CD4-positive, alpha-beta memory T cell (primary cell): ENCODE measurements around the gene SEMA6A. TPM values are rescaled to one million over a fixed set of nuclear protein-coding genes. Genes with fewer than 3 reads are reported as not detected.

Experiments
- CTCF ChIA-PET: fragments of 350-600 bp; sonication (Branson Sonifier 250); formaldehyde crosslinking; loops from one replicate; lab custom pipeline; 2021; ENCODE audit warnings: inconsistent platforms; ENCODE audit not compliant: partially characterized antibody; lab: Charles Lee
- POLR2A ChIA-PET: fragments of 350-600 bp; sonication (Branson Sonifier 250); formaldehyde crosslinking; loops from one replicate; lab custom pipeline; 2021; ENCODE audit not compliant: partially characterized antibody; lab: Charles Lee
- DNase-seq, 5 donors: peaks; one replicate each; pipeline versions ENCODE4 v3.0.0 to v3.0.0-alpha.2; 2020 to 2022; ENCODE audit warnings: mixed read lengths in 1 of 5
- H3K27ac ChIP-seq: one replicate; pipeline ENCODE4 v1.7.0; 2013; ENCODE audit warnings: low read depth, low read length
- H3K27me3 ChIP-seq: 2 replicates; pipeline ENCODE4 v1.7.0; 2013; ENCODE audit warnings: mild to moderate bottlenecking, low read length, moderate library complexity; ENCODE audit not compliant: insufficient read depth
- H3K36me3 ChIP-seq: 2 replicates; pipeline ENCODE4 v1.7.0; 2013; ENCODE audit warnings: mild to moderate bottlenecking, low read length, moderate library complexity; ENCODE audit not compliant: insufficient read depth
- H3K4me1 ChIP-seq: 2 replicates; pipeline ENCODE4 v1.7.0; 2013; ENCODE audit warnings: mild to moderate bottlenecking, low read length, moderate library complexity; ENCODE audit not compliant: insufficient read depth
- H3K4me3 ChIP-seq, 2 donors: one replicate each; pipeline ENCODE4 v1.7.0; 2013; ENCODE audit warnings: low read length in 2 of 2, mild to moderate bottlenecking in 1 of 2
- H3K9me3 ChIP-seq, 2 donors: one replicate each; pipeline ENCODE4 v1.7.0; 2013; ENCODE audit warnings: low read length in 2 of 2, control low read depth in 1 of 2; ENCODE audit not compliant: control insufficient read depth in 1 of 2
- H3K27ac Mint-ChIP-seq, 7 donors: one replicate each; pipeline ENCODE4 v1.8.0; 2020 to 2021; ENCODE audit warnings: mixed read lengths in 7 of 7, mild to moderate bottlenecking in 6 of 7, inconsistent platforms in 3 of 7, moderate library complexity in 3 of 7
- H3K27me3 Mint-ChIP-seq, 2 donors: one replicate each; pipeline ENCODE4 v1.8.0; 2020 to 2021; ENCODE audit warnings: mixed read lengths in 2 of 2
- H3K36me3 Mint-ChIP-seq, 2 donors: one replicate each; pipeline ENCODE4 v1.8.0; 2020 to 2021; ENCODE audit warnings: mixed read lengths in 2 of 2, inconsistent platforms in 1 of 2, mild to moderate bottlenecking in 1 of 2
- H3K4me1 Mint-ChIP-seq, 4 donors: one replicate each; pipeline ENCODE4 v1.8.0; 2020 to 2021; ENCODE audit warnings: mixed read lengths in 4 of 4, mild to moderate bottlenecking in 1 of 4
- H3K4me3 Mint-ChIP-seq, 8 donors: one replicate each; pipeline ENCODE4 v1.8.0; 2020 to 2021; ENCODE audit warnings: mixed read lengths in 8 of 8, mild to moderate bottlenecking in 7 of 8, moderate library complexity in 6 of 8, inconsistent platforms in 3 of 8
- H3K9me3 Mint-ChIP-seq, 8 donors: one replicate each; pipeline ENCODE4 v1.8.0; 2020 to 2021; ENCODE audit warnings: mixed read lengths in 8 of 8, mild to moderate bottlenecking in 5 of 8, inconsistent platforms in 3 of 8, moderate library complexity in 1 of 8
- intact Hi-C: fragments of 100-400 bp; cut with micrococcal nuclease; formaldehyde crosslinking; loops from one replicate; pipeline ENCODE4 v1.15.1; 2023
- polyA plus RNA-seq, 2 donors: library from polyadenylated mRNA; unstranded; fragments of 300-500 nt; fragmentation: Illumina TruSeq; gene quantifications; one replicate each; pipeline ENCODE4 v1.2.3, GENCODE V29; 2021
- total RNA-seq, 2 experiments: library from RNA; stranded (reverse); gene quantifications; one replicate each; pipeline ENCODE4 v1.2.3, GENCODE V29; 2021

The SEMA6A gene
- total and polyA plus RNA-seq, 4 experiments from 2014 or later = 0.20 to 1.2 TPM; not detected in 2

- H3K27ac ChIP-seq = no peak overlapping the region
- no peaks in the 10 kb centered on the region for H3K27me3 ChIP-seq
- Mint-ChIP-seq H3K27ac (no peak overlapping the region), H3K27me3 (no peaks in the 10 kb centered on the region), H3K36me3 (peaks cover 17 to 50% of the 10 kb centered on the region in 2 donors), H3K4me1 (no peaks in the 10 kb centered on the region), H3K9me3 (peaks cover 6 to 37% (median 21%) of the 10 kb centered on the region in 8 donors), H3K4me3 (no peak overlapping the region)
- DNase-seq = no peak
- H3K4me3 ChIP-seq = no peak overlapping the region
- ChIA-PET CTCF (no interaction called here), POLR2A (no interaction called here)
- intact Hi-C loops = no loop called here
- H3K9me3 ChIP-seq = peaks cover 0 to 9% of the 10 kb centered on the region in 2 donors
- no peaks in the 10 kb centered on the region for H3K4me1 ChIP-seq
- H3K36me3 ChIP-seq = no peaks in the 10 kb centered on the region
Observed at GRCh38 chr5:116478491-116478890, 96.1 kb downstream of the SEMA6A start.

DNA sequence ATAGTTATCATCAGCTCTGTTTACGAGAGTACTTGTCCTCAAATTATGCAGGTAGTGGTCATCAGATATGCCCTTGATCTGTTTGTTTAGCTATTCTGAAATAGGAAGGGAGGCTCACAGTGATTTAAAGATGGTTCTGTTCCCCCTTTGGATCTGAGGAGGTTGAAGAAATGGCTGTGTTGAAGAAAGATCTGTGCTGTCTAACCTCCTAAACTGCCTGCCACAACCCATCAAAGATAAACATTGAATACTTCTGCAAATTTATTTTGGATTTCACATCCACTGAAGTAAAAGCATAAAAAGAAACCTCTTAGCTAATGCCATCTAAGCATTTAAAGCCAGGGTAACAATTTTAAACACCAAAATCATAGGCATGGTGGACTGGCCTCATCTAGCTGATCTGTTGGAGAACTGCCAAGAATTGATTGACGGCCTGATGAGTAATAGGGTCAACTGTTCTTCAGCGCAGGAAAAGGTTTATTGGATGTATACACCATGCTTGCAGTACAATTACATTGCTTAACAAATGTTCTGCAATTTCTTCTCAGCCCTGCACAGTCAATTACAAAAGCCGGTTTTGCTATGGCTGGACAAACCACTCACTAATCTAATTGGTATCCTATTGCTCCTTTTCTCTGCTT, 97.6 kb downstream of the SEMA6A start:
- ChIA-PET CTCF (no interaction called here), POLR2A (no interaction called here)
- H3K9me3 ChIP-seq = peaks cover 0 to 9% of the 10 kb centered on the region in 2 donors
- H3K27me3 ChIP-seq = no peaks in the 10 kb centered on the region
- H3K4me3 ChIP-seq = no peak overlapping the region
- no peaks in the 10 kb centered on the region for H3K4me1 ChIP-seq
- H3K27ac ChIP-seq = no peak overlapping the region
- DNase-seq = no peak
- no peaks in the 10 kb centered on the region for H3K36me3 ChIP-seq
- Mint-ChIP-seq H3K27me3 (no peaks in the 10 kb centered on the region), H3K4me1 (no peaks in the 10 kb centered on the region), H3K36me3 (peaks cover 25 to 65% of the 10 kb centered on the region in 2 donors), H3K4me3 (no peak overlapping the region), H3K9me3 (peaks cover 6 to 37% (median 21%) of the 10 kb centered on the region in 8 donors), H3K27ac (no peak overlapping the region)
- intact Hi-C loops = no loop called here

DNA sequence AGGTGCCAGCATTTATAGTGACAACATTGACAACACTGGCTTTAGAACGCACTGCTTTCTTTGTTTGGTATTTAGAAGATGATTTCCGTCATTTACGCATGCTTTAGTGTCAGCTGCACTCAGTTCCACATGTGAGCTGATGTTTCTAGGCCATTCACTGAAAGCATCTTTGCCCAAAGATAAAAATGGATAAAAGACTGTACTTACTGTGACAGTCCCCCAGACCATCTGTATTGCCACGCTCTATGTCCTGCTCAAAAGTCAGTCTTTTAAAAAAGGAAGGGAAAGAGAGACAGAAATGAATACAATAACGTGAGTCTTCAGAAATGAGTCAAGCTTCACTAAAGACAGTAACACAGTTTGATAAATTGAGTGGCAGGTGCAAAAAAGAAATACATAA, 99.3 kb downstream of the SEMA6A start:
- peaks cover 6 to 41% (median 21%) of the 10 kb centered on the region in 8 donors for H3K9me3 Mint-ChIP-seq

DNA sequence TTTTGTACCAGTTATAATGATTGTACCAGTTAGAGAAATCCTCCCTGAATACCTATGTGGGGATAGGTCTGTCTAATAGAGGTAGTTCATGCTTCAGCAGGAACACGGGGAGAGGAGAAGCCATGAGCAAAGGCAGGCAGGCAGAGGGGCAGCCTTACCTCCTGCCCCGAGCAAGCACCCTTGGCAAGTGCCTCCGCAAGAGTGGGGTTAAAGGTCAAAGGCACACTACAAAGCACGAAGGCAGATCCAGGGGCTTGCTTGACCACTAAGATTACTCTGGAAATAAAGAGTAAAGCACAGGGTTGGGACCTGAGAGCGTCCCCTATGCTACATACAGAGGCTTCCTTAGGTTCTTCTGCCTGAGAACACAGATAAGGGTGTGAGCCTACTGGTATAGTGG, 100.9 kb downstream of the SEMA6A start:
- intact Hi-C loops = no loop called here
- no peaks in the 10 kb centered on the region for H3K27me3 Mint-ChIP-seq
- no peak overlapping the region for H3K27ac Mint-ChIP-seq
- peaks cover 6 to 44% (median 21%) of the 10 kb centered on the region in 8 donors for H3K9me3 Mint-ChIP-seq
- no peaks in the 10 kb centered on the region for H3K4me1 Mint-ChIP-seq
- no peak for DNase-seq
- Histone ChIP-seq H3K9me3 (peaks cover 0 to 9% of the 10 kb centered on the region in 2 donors), H3K27ac (no peak overlapping the region), H3K36me3 (no peaks in the 10 kb centered on the region), H3K4me3 (no peak overlapping the region), H3K27me3 (no peaks in the 10 kb centered on the region), H3K4me1 (no peaks in the 10 kb centered on the region)
- ChIA-PET POLR2A (no interaction called here), CTCF (no interaction called here)
- no peak overlapping the region for H3K4me3 Mint-ChIP-seq
- H3K36me3 Mint-ChIP-seq = peaks cover 25 to 69% of the 10 kb centered on the region in 2 donors

More for the DNA sequence above, 99.3 kb downstream of the SEMA6A start:
- Histone ChIP-seq H3K4me1 (no peaks in the 10 kb centered on the region), H3K4me3 (no peak overlapping the region), H3K27ac (no peak overlapping the region), H3K27me3 (no peaks in the 10 kb centered on the region), H3K36me3 (no peaks in the 10 kb centered on the region), H3K9me3 (peaks cover 0 to 9% of the 10 kb centered on the region in 2 donors)
- intact Hi-C loops = no loop called here
- no peak for DNase-seq
- H3K27me3 Mint-ChIP-seq = no peaks in the 10 kb centered on the region
- H3K27ac Mint-ChIP-seq = no peak overlapping the region
- ChIA-PET CTCF (no interaction called here), POLR2A (no interaction called here)
- peaks cover 25 to 75% of the 10 kb centered on the region in 2 donors for H3K36me3 Mint-ChIP-seq
- H3K4me1 Mint-ChIP-seq = no peaks in the 10 kb centered on the region
- no peak overlapping the region for H3K4me3 Mint-ChIP-seq

- H3K27ac ChIP-seq = no peak overlapping the region
- H3K4me3 ChIP-seq = no peak overlapping the region
- no peak overlapping the region for H3K4me3 Mint-ChIP-seq
- intact Hi-C loops = no loop called here
- H3K9me3 Mint-ChIP-seq = peaks cover 9 to 46% (median 22%) of the 10 kb centered on the region in 8 donors
- CTCF ChIA-PET = no interaction called here
- no peaks in the 10 kb centered on the region for H3K4me1 Mint-ChIP-seq
- H3K27ac Mint-ChIP-seq = no peak overlapping the region
- POLR2A ChIA-PET = no interaction called here
- DNase-seq = no peak
- no peaks in the 10 kb centered on the region for H3K27me3 ChIP-seq
- peaks cover 19 to 67% of the 10 kb centered on the region in 2 donors for H3K36me3 Mint-ChIP-seq
- H3K9me3 ChIP-seq = peaks cover 0 to 8% of the 10 kb centered on the region in 2 donors
- no peaks in the 10 kb centered on the region for H3K4me1 ChIP-seq
- no peaks in the 10 kb centered on the region for H3K27me3 Mint-ChIP-seq
- H3K36me3 ChIP-seq = no peaks in the 10 kb centered on the region
Observed at GRCh38 chr5:116472274-116472673, 102.3 kb downstream of the SEMA6A start.

DNA sequence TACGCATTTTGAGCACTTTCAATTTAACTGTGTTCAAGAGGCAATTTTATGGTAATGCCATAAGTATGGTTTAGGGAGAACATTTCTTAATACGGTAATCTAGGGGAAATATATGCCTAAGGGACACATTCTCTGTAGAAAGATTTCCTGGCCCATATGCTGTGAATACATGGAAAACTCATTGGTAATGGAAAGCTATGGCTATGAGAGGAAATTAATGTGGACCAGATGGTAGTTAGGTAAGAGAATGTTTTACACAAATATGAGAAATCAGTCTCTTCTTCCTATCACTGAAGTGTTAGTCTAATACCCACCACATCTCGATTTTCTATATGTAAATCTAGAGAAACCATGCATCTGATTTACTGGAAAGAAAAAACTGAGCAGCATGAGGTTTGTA, 105.0 kb downstream of the SEMA6A start:
- POLR2A ChIA-PET = no interaction called here

GRCh38 chr5:116468583-116468982, 106.0 kb downstream of the SEMA6A start:
- CTCF ChIA-PET = no interaction called here
- intact Hi-C loops = no loop called here
- Mint-ChIP-seq H3K9me3 (peaks cover 1 to 26% (median 6%) of the 10 kb centered on the region in 8 donors), H3K36me3 (peaks cover 22 to 66% of the 10 kb centered on the region in 2 donors), H3K27me3 (no peaks in the 10 kb centered on the region), H3K4me1 (no peaks in the 10 kb centered on the region), H3K4me3 (no peak overlapping the region), H3K27ac (no peak overlapping the region)
- Histone ChIP-seq H3K4me3 (no peak overlapping the region), H3K9me3 (no peaks in the 10 kb centered on the region), H3K27ac (no peak overlapping the region), H3K4me1 (no peaks in the 10 kb centered on the region), H3K36me3 (no peaks in the 10 kb centered on the region), H3K27me3 (no peaks in the 10 kb centered on the region)
- DNase-seq = no peak
- POLR2A ChIA-PET = no interaction called here

More for the DNA sequence above, 105.0 kb downstream of the SEMA6A start:
- no peak overlapping the region for H3K27ac Mint-ChIP-seq
- intact Hi-C loops = no loop called here
- no peaks in the 10 kb centered on the region for H3K27me3 Mint-ChIP-seq
- Histone ChIP-seq H3K27ac (no peak overlapping the region), H3K4me1 (no peaks in the 10 kb centered on the region), H3K27me3 (no peaks in the 10 kb centered on the region), H3K4me3 (no peak overlapping the region), H3K36me3 (no peaks in the 10 kb centered on the region), H3K9me3 (no peaks in the 10 kb centered on the region)
- peaks cover 21 to 65% of the 10 kb centered on the region in 2 donors for H3K36me3 Mint-ChIP-seq
- no peak for DNase-seq
- no peaks in the 10 kb centered on the region for H3K4me1 Mint-ChIP-seq
- no peak overlapping the region for H3K4me3 Mint-ChIP-seq
- H3K9me3 Mint-ChIP-seq = peaks cover 3 to 28% (median 6%) of the 10 kb centered on the region in 8 donors
- CTCF ChIA-PET = no interaction called here
